Germinal center (tissue), 1 donor: ENCODE results near the gene NEO1.

Source experiments
- DNase-seq: peaks from one replicate; pipeline ENCODE4 v3.0.0; 2012; ENCODE audit warnings: mixed read lengths, low spot score

NEO1 gene

DNA sequence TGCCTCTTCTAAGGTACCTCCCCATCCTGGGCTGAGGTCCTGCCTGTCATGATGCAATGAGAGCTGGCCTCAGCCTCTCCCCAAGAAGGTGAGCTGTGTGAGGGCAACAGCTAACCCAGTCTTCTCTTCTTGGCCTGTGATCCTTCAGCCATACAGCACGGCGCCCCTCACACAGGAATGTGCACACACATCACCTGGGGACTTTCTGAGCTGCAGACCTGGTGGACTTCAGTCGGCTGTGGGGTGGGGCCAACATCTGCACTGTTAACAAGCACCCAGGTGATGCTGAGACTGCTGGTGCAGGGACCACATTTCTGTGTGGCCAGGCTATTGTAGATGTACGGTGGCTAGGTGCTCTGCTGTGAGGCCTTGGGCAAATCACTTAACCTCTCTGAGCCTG, 302.0 kb downstream of the NEO1 start:
- no peak for DNase-seq
